NCI-H748 (cell line): Measurements from ENCODE around the gene OR56B4.
"Not testable (repeated sequence)": the region's sequence is repeated elsewhere in the genome, so short reads cannot be mapped to it uniquely, and the experiment has no call there.

Experiments used
- DNase-seq: peaks from one replicate; lab custom pipeline; 2025; ENCODE audit not compliant: unreplicated experiment; lab: John Stamatoyannopoulos, UW

OR56B4 gene

GRCh38 chr11:6107384-6107783 is at the start of gene OR56B4:
Gene OR56B4 (plus strand): TSS chr11:6107684. CDS start chr11:6107779, 95 bp downstream.
- not testable (repeated sequence) for DNase-seq

GRCh38 chr11:6061475-6061874 is 46.0 kb upstream of the OR56B4 start:
- no peak for DNase-seq

- DNase-seq = no peak
These were observed 44.7 kb upstream of the OR56B4 start for GRCh38 chr11:6062691-6063358.

- DNase-seq = no peak
These were observed 40.0 kb upstream of the OR56B4 start for GRCh38 chr11:6067502-6067901.

GRCh38 chr11:6076443-6076842 is 31.0 kb upstream of the OR56B4 start:
- DNase-seq = not testable (repeated sequence)

GRCh38 chr11:6077723-6078122 is 29.8 kb upstream of the OR56B4 start:
- DNase-seq = no peak

- no peak for DNase-seq
These were observed 28.0 kb upstream of the OR56B4 start for GRCh38 chr11:6079463-6079862.

- no peak for DNase-seq
These were observed 24.4 kb upstream of the OR56B4 start for GRCh38 chr11:6083129-6083528.

GRCh38 chr11:6084587-6084986 is 22.9 kb upstream of the OR56B4 start:
- DNase-seq = no peak

GRCh38 chr11:6094186-6094585 is 13.3 kb upstream of the OR56B4 start:
- DNase-seq = no peak

GRCh38 chr11:6095798-6096197 is 11.7 kb upstream of the OR56B4 start:
- DNase-seq = no peak

GRCh38 chr11:6096417-6096816 is 11.1 kb upstream of the OR56B4 start:
- no peak for DNase-seq

GRCh38 chr11:6099577-6099976 is 7.9 kb upstream of the OR56B4 start:
- DNase-seq = no peak

- DNase-seq = no peak
These were observed 2.5 kb downstream of the OR56B4 start for GRCh38 chr11:6110011-6110410.

GRCh38 chr11:6111673-6112072 is 4.2 kb downstream of the OR56B4 start:
- no peak for DNase-seq

- no peak for DNase-seq
These were observed 9.2 kb downstream of the OR56B4 start for GRCh38 chr11:6116638-6117037.

- DNase-seq = no peak
These were observed 16.8 kb downstream of the OR56B4 start for GRCh38 chr11:6124245-6124644.

GRCh38 chr11:6127881-6128280 is 20.4 kb downstream of the OR56B4 start:
- no peak for DNase-seq

- no peak for DNase-seq
These were observed 21.5 kb downstream of the OR56B4 start for GRCh38 chr11:6129011-6129410.

GRCh38 chr11:6129635-6130034 is 22.2 kb downstream of the OR56B4 start:
- no peak for DNase-seq

GRCh38 chr11:6132431-6132830 is 24.9 kb downstream of the OR56B4 start:
- no peak for DNase-seq

GRCh38 chr11:6135936-6136335 is 28.5 kb downstream of the OR56B4 start:
- not testable (repeated sequence) for DNase-seq

GRCh38 chr11:6142936-6143335 is 35.5 kb downstream of the OR56B4 start:
- DNase-seq = peak; percentile 23
